Pancreas (tissue), 10 donors: ENCODE results near the gene SLC35F1. TPM values are rescaled to one million over a fixed set of nuclear protein-coding genes. Genes with fewer than 3 reads are reported as not detected.
A peak's percentile ranks its signal among the peaks of the same experiment; 100 is the strongest.

ENCODE experiments used
- ATAC-seq, 4 donors: fragments of 200-7000 bp; cut with Tn5 transposase; one replicate each; pipeline versions ENCODE4 v1.8.0 to v1.9.1; 2020; ENCODE audit warnings: mild to moderate bottlenecking in 4 of 4, moderate library complexity in 4 of 4
- DNase-seq, 6 donors: peaks; one replicate each; pipeline ENCODE4 v3.0.0-alpha.2; 2020
- FAIRE-seq: peaks from 2 replicates; lab custom pipeline; 2012; peaks lifted over from hg19 to GRCh38; lab: Jason Lieb, UNC
- H3K27ac ChIP-seq, 4 donors: fragments of 200-600 bp; sonication (generic); 1 replicate in 3 of 4; 2 replicates in 1 of 4; pipeline versions ENCODE4 v1.5.0 to v1.8.0; 2020
- H3K27me3 ChIP-seq, 4 donors: fragments of 200-600 bp; one replicate each; pipeline ENCODE4 v1.8.0; 2021
- H3K36me3 ChIP-seq, 3 donors: fragments of 200-600 bp; sonication (generic) in 1 of 3; one replicate each; pipeline versions ENCODE4 v1.5.0 to v1.8.0; 2020 to 2021
- H3K4me1 ChIP-seq, 3 donors: fragments of 200-600 bp; one replicate each; pipeline ENCODE4 v1.8.0; 2021
- H3K4me3 ChIP-seq, 4 donors: fragments of 200-600 bp; sonication (generic) in 2 of 4; one replicate each; pipeline versions ENCODE4 v1.5.0 to v1.8.0; 2020 to 2021
- H3K9me3 ChIP-seq, 4 donors: fragments of 200-600 bp; one replicate each; pipeline ENCODE4 v1.8.0; 2021
- CTCF ChIP-seq, 4 donors: fragments of 200-600 bp; sonication (generic) in 3 of 4; IDR thresholded peaks; one replicate each; pipeline versions ENCODE4 v1.5.0 to v1.8.0; 2021; ENCODE audit warnings: antibody characterized with exemption in 4 of 4
- WGBS, 2 donors: extraction: QIAGEN DNeasy Blood & Tissue Kit; methylation state at CpG; one replicate each; pipeline ENCODE4 v1.1.7; 2013; 5-methylcytosine and 5-hydroxymethylcytosine counted together
- intact Hi-C, 3 donors: fragments of 100-400 bp; cut with DNase I; formaldehyde crosslinking; loops; one replicate each; pipeline versions ENCODE4 v1.11.1 to v1.14.2; 2022
- polyA plus RNA-seq, 2 donors: library from polyadenylated mRNA; stranded (reverse); fragments of 200-250 nt; gene quantifications; one replicate each; pipeline ENCODE4 v1.2.3, GENCODE V29; 2013
- total RNA-seq, 6 donors: library from RNA; stranded (reverse); fragmentation: NEBNext Ultra II Directional in 4 of 6; extraction: Animal tissue kit (Norgen Biotek cat#: 25700) in 4 of 6; gene quantifications; one replicate each; pipeline versions ENCODE4 v1.2.1 to v1.2.4, GENCODE V29; 2021 to 2023
- donor health status: healthy with polysubstance abuse.
- donor health status: DM: no; HTN: no; CAD: no; lungs with moderate emphysema.
- donor health status: DM: no; HTN: no; CAD: no.
- donor health status: control.
- donor health status: control.
- donor health status: Bipolar disorder and iron deficiency.
- donor health status: DM: yes; HTN: yes; CAD: no.
- donor health status: DM: no; HTN: no; CAD: no.
- donor health status: DM: no; HTN: no; CAD: no.
- donor health status: DM: yes; HTN: yes; CAD: no.

The SLC35F1 gene
- total and polyA plus RNA-seq, 8 donors = 0.14 to 2.1 (median 0.29) TPM

DNA sequence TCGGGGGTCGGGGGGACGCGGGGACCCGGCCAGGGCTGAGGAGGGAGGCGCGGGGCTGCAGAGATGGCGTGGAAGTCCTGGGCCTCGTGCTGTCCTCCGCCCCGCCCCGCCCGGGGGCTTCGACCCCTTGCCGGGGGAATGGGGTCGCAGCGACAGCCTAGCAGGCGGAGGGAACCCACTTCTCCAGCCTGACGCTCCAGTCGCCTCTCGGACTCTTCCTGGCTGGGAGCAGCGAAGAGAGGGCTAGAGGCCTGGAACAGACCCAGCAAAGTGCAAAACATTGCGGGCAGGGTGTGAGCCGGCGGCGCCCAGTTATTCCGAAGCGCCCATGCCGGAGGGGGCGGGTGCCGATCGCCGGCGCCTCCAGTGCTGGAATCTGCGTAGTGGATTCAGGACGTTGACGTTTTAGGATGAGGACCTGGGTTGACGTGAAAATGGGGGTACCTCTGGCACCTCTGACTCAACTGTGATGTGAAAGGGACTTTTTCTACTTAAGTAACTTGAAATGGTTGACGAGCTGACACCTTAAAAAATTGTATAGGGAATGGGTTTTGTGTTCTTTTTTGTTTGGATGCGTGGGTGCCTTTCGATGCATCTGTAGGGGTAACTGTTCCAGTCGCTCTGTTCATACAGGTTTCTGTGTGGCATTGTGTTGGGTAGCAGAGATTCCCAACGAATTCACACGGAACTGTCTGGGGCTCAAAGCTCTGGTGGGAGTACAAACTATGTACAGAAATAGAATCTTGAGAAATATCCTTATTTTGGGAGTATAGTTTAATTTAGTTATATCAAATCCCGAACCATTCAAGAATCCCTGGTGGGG lies 1.4 kb downstream of the SLC35F1 start:
- Histone ChIP-seq H3K27me3 (peaks cover 0 to 3% (median 0%) of the 10 kb centered on the region in 4 donors), H3K4me3 (peak overlapping the region; percentile 51 to 76 (median 56)), H3K4me1 (peaks cover 0 to 5% (median 0%) of the 10 kb centered on the region in 3 donors), H3K36me3 (no peaks in the 10 kb centered on the region), H3K27ac (peak overlapping the region in 1 of 4 donors; percentile 63), H3K9me3 (no peaks in the 10 kb centered on the region)
- WGBS, 2 donors = 6 to 7% methylated on average over 34 to 45 of the region's 45 CpGs
- DNase-seq (peak in 3 of 6 donors; percentile 11 to 72 (median 29)), ATAC-seq (peak in 3 of 4 donors; percentile 27 to 60 (median 39)), FAIRE-seq (no peak)
- no peak for TF ChIP-seq CTCF (IDR thresholded peaks at IDR 0.05)
- intact Hi-C loops = no loop called here

- FAIRE-seq = no peak
- Histone ChIP-seq H3K27me3 (no peaks in the 10 kb centered on the region), H3K9me3 (no peaks in the 10 kb centered on the region), H3K4me3 (no peak overlapping the region), H3K36me3 (no peaks in the 10 kb centered on the region), H3K27ac (no peak overlapping the region), H3K4me1 (peaks cover 0 to 5% (median 0%) of the 10 kb centered on the region in 3 donors)
- no peak for ATAC-seq
- no peak for TF ChIP-seq CTCF (IDR thresholded peaks at IDR 0.05)
- WGBS, 2 donors = 86 to 92% methylated on average over 5 of the region's 5 CpGs
- DNase-seq = no peak
- intact Hi-C loops = no loop called here
Measured at GRCh38 chr6:117909638-117910037, 2.6 kb downstream of the SLC35F1 start.

GRCh38 chr6:117910549-117910948 lies 3.5 kb downstream of the SLC35F1 start:
- Histone ChIP-seq H3K27me3 (no peaks in the 10 kb centered on the region), H3K9me3 (no peaks in the 10 kb centered on the region), H3K27ac (no peak overlapping the region), H3K36me3 (no peaks in the 10 kb centered on the region), H3K4me1 (peaks cover 0 to 5% (median 0%) of the 10 kb centered on the region in 3 donors), H3K4me3 (no peak overlapping the region)
- DNase-seq (no peak), FAIRE-seq (no peak), ATAC-seq (no peak)
- intact Hi-C loops = no loop called here
- no peak for TF ChIP-seq CTCF (IDR thresholded peaks at IDR 0.05)
- 84 to 87% methylated on average over 4 of the region's 4 CpGs for WGBS, 2 donors

- no peak for TF ChIP-seq CTCF (IDR thresholded peaks at IDR 0.05)
- Histone ChIP-seq H3K36me3 (no peaks in the 10 kb centered on the region), H3K4me3 (no peak overlapping the region), H3K9me3 (no peaks in the 10 kb centered on the region), H3K4me1 (peaks cover 0 to 5% (median 0%) of the 10 kb centered on the region in 3 donors), H3K27ac (no peak overlapping the region), H3K27me3 (no peaks in the 10 kb centered on the region)
- no peak for FAIRE-seq
- DNase-seq = no peak
- no peak for ATAC-seq
- WGBS, 2 donors = 33% methylated on average over 1 of the region's 1 CpG
- intact Hi-C loops = no loop called here
Measured at GRCh38 chr6:117911150-117911549, 4.1 kb downstream of the SLC35F1 start.

DNA sequence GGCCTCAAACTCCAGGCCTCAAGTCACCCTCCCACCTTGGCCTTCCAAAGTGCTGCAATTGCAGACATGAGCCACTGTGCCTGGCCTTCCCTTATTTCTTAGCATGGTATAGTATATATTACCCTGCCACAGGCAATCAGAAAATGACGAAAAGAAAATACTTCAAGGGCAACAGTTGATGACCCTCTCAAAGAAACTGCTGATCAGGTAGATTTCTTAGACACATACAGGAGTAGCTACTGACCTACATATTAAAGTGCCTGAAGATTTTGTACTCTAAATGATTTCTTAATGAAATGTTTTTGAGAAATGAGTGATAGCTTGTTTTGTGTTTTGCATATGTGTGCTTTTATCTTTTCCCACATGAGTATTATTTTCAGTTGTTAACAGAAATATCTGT lies 4.6 kb downstream of the SLC35F1 start:
- no peaks in the 10 kb centered on the region for H3K27me3 ChIP-seq
- H3K36me3 ChIP-seq = no peaks in the 10 kb centered on the region
- no peak overlapping the region for H3K4me3 ChIP-seq
- ATAC-seq (no peak), DNase-seq (no peak), FAIRE-seq (no peak)
- 77 to 83% methylated on average over 1 of the region's 1 CpG for WGBS, 2 donors
- H3K9me3 ChIP-seq = no peaks in the 10 kb centered on the region
- intact Hi-C loops = no loop called here
- no peak overlapping the region for H3K27ac ChIP-seq
- TF ChIP-seq CTCF (IDR thresholded peaks at IDR 0.05) = no peak
- peaks cover 0 to 5% (median 0%) of the 10 kb centered on the region in 3 donors for H3K4me1 ChIP-seq
